ENCODE results near the gene FLT1. TPM values are rescaled to one million over a fixed set of nuclear protein-coding genes. Genes with fewer than 3 reads are reported as not detected.

The FLT1 gene
- total and polyA plus RNA-seq, 2 of the 13 experiments (the other 11 are each of a cell fraction or from before 2014, with no cell fraction given), result 0.02 TPM; not detected in 1

GRCh38 chr13:28458051-28458450 is 36.9 kb downstream of the FLT1 start:
- WGBS (ENCODE audit: low lambda C conversion rate), result 33% methylated on average over 7 of the region's 7 CpGs
- 0 out of 5 replicates have a peak, but pooled peaks cover 0 to 6% of the 10 kb centered on the region in 2 experiments for H3K27me3 ChIP-seq (ENCODE audit: control insufficient read depth in 1 of 2, insufficient read depth in 2 of 2, low read length in 2 of 2)

GRCh38 chr13:28457521-28457920 is 37.4 kb downstream of the FLT1 start:
- H3K27ac ChIP-seq (ENCODE audit: extremely low read length, insufficient read depth, low read length), result no peak overlapping the region
- BruUV-seq (replicated peaks), result no TSS peak
- ATAC-seq (no peak), DNase-seq (ENCODE audit: low spot score) (no peak), FAIRE-seq (no peak)
- in situ Hi-C loops (cut with HindIII; ENCODE audit: extremely low pct_ligation_motif_present, low pct_unique_long_range_greater_than_20kb) (no loop called here), intact Hi-C loops (cut with micrococcal nuclease; ENCODE audit: unreplicated experiment) (no loop called here)
- H3K4me1 ChIP-seq (ENCODE audit: insufficient read depth, low read length), result no peaks in the 10 kb centered on the region
- H4K20me1 ChIP-seq (ENCODE audit: insufficient read depth, low read length), result no peaks in the 10 kb centered on the region
- H3K9me3 ChIP-seq (ENCODE audit: low read length), result no peaks in the 10 kb centered on the region
- H3K4me2 ChIP-seq (ENCODE audit: low read depth, low read length), result no peak overlapping the region
- no peak overlapping the region for H2AFZ ChIP-seq (ENCODE audit: low read length)
- H3K36me3 ChIP-seq (replicated peaks in 1 of 2; ENCODE audit: control insufficient read depth in 1 of 2, insufficient read depth in 2 of 2, low read length in 2 of 2), result no peaks in the 10 kb centered on the region
- H3K9ac ChIP-seq (ENCODE audit: insufficient read depth, low read depth, low read length), result no peak overlapping the region
- H3K79me2 ChIP-seq (ENCODE audit: insufficient read depth, low read length), result no peaks in the 10 kb centered on the region
- ChIA-PET CTCF (ENCODE audit: low intra/inter-chr PET ratio, low total read pairs) (no interaction called here), POLR2A (no interaction called here)
- no peak for TF ChIP-seq HNF4A (CRISPR knock-in tag; IDR thresholded peaks at IDR 0.05)
- no peak for TF ChIP-seq E2F2 (CRISPR knock-in tag; IDR thresholded peaks at IDR 0.05; ENCODE audit: borderline replicate concordance)
- no peak overlapping the region for H3K4me3 ChIP-seq (replicated peaks in 1 of 3; ENCODE audit: insufficient read depth in 1 of 3, low read depth in 2 of 3, low read length in 3 of 3)
- 0 out of 5 replicates have a peak, but pooled peaks cover 0 to 4% of the 10 kb centered on the region in 2 experiments for H3K27me3 ChIP-seq (ENCODE audit: control insufficient read depth in 1 of 2, insufficient read depth in 2 of 2, low read length in 2 of 2)

More at GRCh38 chr13:28458051-28458450, 36.9 kb downstream of the FLT1 start:
- FAIRE-seq (no peak), ATAC-seq (no peak), DNase-seq (ENCODE audit: low spot score) (no peak)
- Histone ChIP-seq H3K79me2 (ENCODE audit: insufficient read depth, low read length) (no peaks in the 10 kb centered on the region), H3K27ac (ENCODE audit: extremely low read length, insufficient read depth, low read length) (no peak overlapping the region), H2AFZ (ENCODE audit: low read length) (no peak overlapping the region), H3K4me3 (replicated peaks in 1 of 3; ENCODE audit: insufficient read depth in 1 of 3, low read depth in 2 of 3, low read length in 3 of 3) (no peak overlapping the region), H3K4me1 (ENCODE audit: insufficient read depth, low read length) (no peaks in the 10 kb centered on the region), H3K36me3 (replicated peaks in 1 of 2; ENCODE audit: control insufficient read depth in 1 of 2, insufficient read depth in 2 of 2, low read length in 2 of 2) (no peaks in the 10 kb centered on the region), H4K20me1 (ENCODE audit: insufficient read depth, low read length) (no peaks in the 10 kb centered on the region), H3K9me3 (ENCODE audit: low read length) (no peaks in the 10 kb centered on the region), H3K9ac (ENCODE audit: insufficient read depth, low read depth, low read length) (no peak overlapping the region), H3K4me2 (ENCODE audit: low read depth, low read length) (no peak overlapping the region)
- BruUV-seq (replicated peaks), result no TSS peak
- TF ChIP-seq MAFK (conservative IDR thresholded peaks at IDR 0.05 in 1 of 2, IDR thresholded peaks at IDR 0.05 in 1 of 2; ENCODE audit: low read length in 2 of 2) (0 out of 4 replicates have a peak, but pooled peaks of 1 of the 2 experiments have one; percentile 4), ZNF138 (CRISPR knock-in tag; IDR thresholded peaks at IDR 0.05; ENCODE audit: low read depth) (no peak)
- intact Hi-C loops (cut with micrococcal nuclease; ENCODE audit: unreplicated experiment), result no loop called here
- ChIA-PET POLR2A (no interaction called here), CTCF (ENCODE audit: low intra/inter-chr PET ratio, low total read pairs) (no interaction called here)
- in situ Hi-C loops (cut with HindIII; ENCODE audit: extremely low pct_ligation_motif_present, low pct_unique_long_range_greater_than_20kb), result no loop called here
